Prostate gland (tissue), 2 donors: ENCODE measurements around the gene NKX2-8. TPM values are rescaled to one million over a fixed set of nuclear protein-coding genes. Genes with fewer than 3 reads are reported as not detected.

ENCODE experiments used
- DNase-seq: peaks from one replicate; pipeline ENCODE4 v3.0.0-alpha.2; 2019; ENCODE audit warnings: low spot score
- H3K27ac ChIP-seq, 2 donors: fragments of 200-600 bp; sonication (generic); 2 replicates each; pipeline ENCODE4 v1.5.1; 2017 to 2019
- H3K27me3 ChIP-seq: fragments of 200-600 bp; sonication (generic); replicated peaks from 2 replicates; pipeline ENCODE4 v1.5.1; 2019; ENCODE audit not compliant: insufficient read depth
- H3K36me3 ChIP-seq, 2 donors: fragments of 200-600 bp; sonication (generic); 1 replicate in 1 of 2; 2 replicates in 1 of 2; pipeline versions ENCODE4 v1.5.1 to v1.8.1; 2017 to 2019
- H3K4me1 ChIP-seq: fragments of 200-600 bp; sonication (generic); replicated peaks from 2 replicates; pipeline ENCODE4 v1.5.1; 2019
- H3K4me3 ChIP-seq, 2 donors: fragments of 200-600 bp; sonication (generic); 2 replicates each; pipeline ENCODE4 v1.5.1; 2017 to 2019
- H3K9me3 ChIP-seq: fragments of 200-600 bp; sonication (generic); 2 replicates; pipeline ENCODE4 v1.5.1; 2017
- CTCF ChIP-seq, 4 experiments: fragments of 200-600 bp in 2 of 4; fragments of 450-650 bp in 2 of 4; sonication (generic) in 2 of 4; IDR thresholded peaks; 1 replicate in 3 of 4; 2 replicates in 1 of 4; pipeline ENCODE4 v1.5.1; 2016 to 2019; ENCODE audit warnings: antibody characterized with exemption in 4 of 4, mild to moderate bottlenecking in 2 of 4, moderate library complexity in 2 of 4
- POLR2A ChIP-seq: fragments of 450-650 bp; IDR thresholded peaks from one replicate; pipeline ENCODE4 v1.6.1; 2016; ENCODE audit warnings: antibody characterized with exemption, mild to moderate bottlenecking
- POLR2AphosphoS5 ChIP-seq: sonication (generic); formaldehyde crosslinking; IDR thresholded peaks from one replicate; pipeline ENCODE4 v1.6.1; 2017; ENCODE audit warnings: antibody characterized with exemption
- WGBS: methylation state at CpG from one replicate; pipeline ENCODE4 v1.1.5; 2018; 5-methylcytosine and 5-hydroxymethylcytosine counted together
- intact Hi-C: fragments of 100-400 bp; cut with DNase I; formaldehyde crosslinking; loops from one replicate; pipeline ENCODE4 v1.14.2; 2022
- total RNA-seq, 2 donors: library from RNA; depleted of rRNA; stranded (reverse); fragments of >200 nt; gene quantifications; one replicate each; pipeline ENCODE4 v1.1.0, GENCODE V29; 2016

NKX2-8 gene
- total RNA-seq, 2 donors from 2014 or later = 0.36 to 35.6 TPM

GRCh38 chr14:36619853-36620252 lies 37.4 kb upstream of the NKX2-8 start:
- TF ChIP-seq CTCF (IDR thresholded peaks at IDR 0.05) (no peak), POLR2A (no peak), POLR2AphosphoS5 (no peak)
- Histone ChIP-seq H3K27me3 (no peaks in the 10 kb centered on the region), H3K36me3 (no peaks in the 10 kb centered on the region), H3K9me3 (no peaks in the 10 kb centered on the region), H3K27ac (no peak overlapping the region), H3K4me1 (no peaks in the 10 kb centered on the region), H3K4me3 (no peak overlapping the region)
- DNase-seq = no peak
- WGBS = 73% methylated on average over 2 of the region's 2 CpGs
- intact Hi-C loops = no loop called here

GRCh38 chr14:36619131-36619530 lies 36.7 kb upstream of the NKX2-8 start:
- H3K4me1 ChIP-seq = no peaks in the 10 kb centered on the region
- H3K9me3 ChIP-seq = no peaks in the 10 kb centered on the region
- H3K27me3 ChIP-seq = no peaks in the 10 kb centered on the region
- intact Hi-C loops = no loop called here
- no peak overlapping the region for H3K4me3 ChIP-seq
- DNase-seq = no peak
- no peaks in the 10 kb centered on the region for H3K36me3 ChIP-seq
- TF ChIP-seq POLR2AphosphoS5 (no peak), POLR2A (no peak), CTCF (IDR thresholded peaks at IDR 0.05) (no peak)
- no peak overlapping the region for H3K27ac ChIP-seq
- WGBS = 45% methylated on average over 3 of the region's 3 CpGs

GRCh38 chr14:36618641-36619040 lies 36.2 kb upstream of the NKX2-8 start:
- TF ChIP-seq POLR2A = no peak
- TF ChIP-seq CTCF (IDR thresholded peaks at IDR 0.05) = no peak
- TF ChIP-seq POLR2AphosphoS5 = no peak
- Histone ChIP-seq H3K27ac (no peak overlapping the region), H3K4me3 (no peak overlapping the region), H3K4me1 (no peaks in the 10 kb centered on the region), H3K36me3 (no peaks in the 10 kb centered on the region), H3K9me3 (no peaks in the 10 kb centered on the region), H3K27me3 (no peaks in the 10 kb centered on the region)
- no peak for DNase-seq
- intact Hi-C loops = no loop called here
- WGBS = 51% methylated on average over 2 of the region's 2 CpGs

- H3K36me3 ChIP-seq = no peaks in the 10 kb centered on the region
- WGBS = 62% methylated on average over 5 of the region's 5 CpGs
- no peaks in the 10 kb centered on the region for H3K9me3 ChIP-seq
- no peak overlapping the region for H3K27ac ChIP-seq
- no peak for DNase-seq
- H3K4me3 ChIP-seq = no peak overlapping the region
- H3K4me1 ChIP-seq = no peaks in the 10 kb centered on the region
- intact Hi-C loops = no loop called here
- H3K27me3 ChIP-seq = no peaks in the 10 kb centered on the region
- TF ChIP-seq POLR2A (no peak), POLR2AphosphoS5 (no peak), CTCF (IDR thresholded peaks at IDR 0.05) (no peak)
Observed at GRCh38 chr14:36617824-36618223, 35.4 kb upstream of the NKX2-8 start.

GRCh38 chr14:36605506-36605857 lies 23.1 kb upstream of the NKX2-8 start:
- Histone ChIP-seq H3K4me3 (no peak overlapping the region), H3K27me3 (no peaks in the 10 kb centered on the region), H3K27ac (no peak overlapping the region), H3K9me3 (no peaks in the 10 kb centered on the region), H3K4me1 (no peaks in the 10 kb centered on the region), H3K36me3 (no peaks in the 10 kb centered on the region)
- intact Hi-C loops = loop anchor here (10.0 kb wide), 1 partner anchor 51 kb away; no protein-coding TSS in a partner anchor
- 35% methylated on average over 1 of the region's 1 CpG for WGBS
- TF ChIP-seq POLR2AphosphoS5 (no peak), POLR2A (no peak), CTCF (IDR thresholded peaks at IDR 0.05) (no peak)
- DNase-seq = no peak
